CMK (cell line): ENCODE results near the gene HOXB3.

Source experiments
- DNase-seq: peaks from one replicate; pipeline ENCODE4 v3.0.0-alpha.2; 2010; ENCODE audit warnings: low read depth

Gene HOXB3

GRCh38 chr17:48569674-48570324 lies 20.2 kb downstream of the HOXB3 start:
- DNase-seq: no peak

- no peak for DNase-seq
Observed at GRCh38 chr17:48569240-48569582, 20.8 kb downstream of the HOXB3 start.

GRCh38 chr17:48568499-48569239 lies 21.4 kb downstream of the HOXB3 start:
- DNase-seq: no peak

- DNase-seq: no peak
Observed at GRCh38 chr17:48567646-48568354, 22.2 kb downstream of the HOXB3 start.

- no peak for DNase-seq
Observed at GRCh38 chr17:48567209-48567608, 22.8 kb downstream of the HOXB3 start.

- DNase-seq: no peak
Observed at GRCh38 chr17:48566717-48567116, 23.3 kb downstream of the HOXB3 start.

- no peak for DNase-seq
Observed at GRCh38 chr17:48565925-48566710, 23.9 kb downstream of the HOXB3 start.

GRCh38 chr17:48565022-48565554 lies 25.0 kb downstream of the HOXB3 start:
- DNase-seq: no peak

- no peak for DNase-seq
Observed at GRCh38 chr17:48564188-48565021, 25.6 kb downstream of the HOXB3 start.

GRCh38 chr17:48563867-48564187 lies 26.2 kb downstream of the HOXB3 start:
- no peak for DNase-seq

GRCh38 chr17:48563385-48563838 lies 26.6 kb downstream of the HOXB3 start:
- DNase-seq: no peak

- DNase-seq: no peak
Observed at GRCh38 chr17:48562934-48563333, 27.1 kb downstream of the HOXB3 start.

- DNase-seq: no peak
Observed at GRCh38 chr17:48561884-48562810, 27.9 kb downstream of the HOXB3 start.

GRCh38 chr17:48559840-48560817 lies 29.9 kb downstream of the HOXB3 start:
- DNase-seq: no peak

- no peak for DNase-seq
Observed at GRCh38 chr17:48559122-48559839, 30.8 kb downstream of the HOXB3 start.

- no peak for DNase-seq
Observed at GRCh38 chr17:48558831-48559121, 31.3 kb downstream of the HOXB3 start.

GRCh38 chr17:48558057-48558830 lies 31.8 kb downstream of the HOXB3 start:
- DNase-seq: no peak
